ENCODE measurements around the gene EXOC3.
"Not testable (repeated sequence)": the region's sequence is repeated elsewhere in the genome, so short reads cannot be mapped to it uniquely, and the experiment has no call there.

EXOC3 gene

GRCh38 chr5:407051-407450 is 35.9 kb upstream of the EXOC3 start:
- Histone ChIP-seq H3K9me3 (ENCODE audit: control insufficient read depth in 2 of 2, low read length in 2 of 2) (no peaks in the 10 kb centered on the region), H3K27me3 (ENCODE audit: control insufficient read depth in 2 of 2, insufficient read depth in 2 of 2, low read length in 2 of 2) (peaks cover 0 to 2% of the 10 kb centered on the region in 2 donors), H3K4me3 (ENCODE audit: low read length in 2 of 2) (no peak overlapping the region), H3K27ac (ENCODE audit: low read depth in 2 of 2, low read length in 2 of 2) (no peak overlapping the region), H3K9ac (ENCODE audit: low read depth in 1 of 2, low read length in 2 of 2) (no peak overlapping the region), H3K36me3 (ENCODE audit: control insufficient read depth in 2 of 2, insufficient read depth in 2 of 2, low read length in 2 of 2) (no peaks in the 10 kb centered on the region), H3K4me1 (ENCODE audit: control insufficient read depth in 2 of 2, insufficient read depth in 2 of 2, low read length in 2 of 2) (no peaks in the 10 kb centered on the region)

GRCh38 chr5:407801-408268 is 35.1 kb upstream of the EXOC3 start:
- no peak overlapping the region for H3K4me3 ChIP-seq (ENCODE audit: low read length in 2 of 2)
- no peaks in the 10 kb centered on the region for H3K36me3 ChIP-seq (ENCODE audit: control insufficient read depth in 2 of 2, insufficient read depth in 2 of 2, low read length in 2 of 2)
- no peak overlapping the region for H3K9ac ChIP-seq (ENCODE audit: low read depth in 1 of 2, low read length in 2 of 2)
- H3K4me1 ChIP-seq (ENCODE audit: control insufficient read depth in 2 of 2, insufficient read depth in 2 of 2, low read length in 2 of 2), result no peaks in the 10 kb centered on the region
- no peak overlapping the region for H3K27ac ChIP-seq (ENCODE audit: low read depth in 2 of 2, low read length in 2 of 2)
- H3K9me3 ChIP-seq (ENCODE audit: control insufficient read depth in 2 of 2, low read length in 2 of 2), result no peaks in the 10 kb centered on the region
- peaks cover 0 to 2% of the 10 kb centered on the region in 2 donors for H3K27me3 ChIP-seq (ENCODE audit: control insufficient read depth in 2 of 2, insufficient read depth in 2 of 2, low read length in 2 of 2)

GRCh38 chr5:410911-411517 is 32.0 kb upstream of the EXOC3 start:
- H3K27ac ChIP-seq (ENCODE audit: low read depth in 2 of 2, low read length in 2 of 2), result no peak overlapping the region
- peaks cover 2 to 7% of the 10 kb centered on the region in 2 donors for H3K4me1 ChIP-seq (ENCODE audit: control insufficient read depth in 2 of 2, insufficient read depth in 2 of 2, low read length in 2 of 2)
- H3K4me3 ChIP-seq (ENCODE audit: low read length in 2 of 2), result no peak overlapping the region
- no peaks in the 10 kb centered on the region for H3K36me3 ChIP-seq (ENCODE audit: control insufficient read depth in 2 of 2, insufficient read depth in 2 of 2, low read length in 2 of 2)
- H3K9ac ChIP-seq (ENCODE audit: low read depth in 1 of 2, low read length in 2 of 2), result no peak overlapping the region
- peaks cover 0 to 2% of the 10 kb centered on the region in 2 donors for H3K27me3 ChIP-seq (ENCODE audit: control insufficient read depth in 2 of 2, insufficient read depth in 2 of 2, low read length in 2 of 2)
- no peaks in the 10 kb centered on the region for H3K9me3 ChIP-seq (ENCODE audit: control insufficient read depth in 2 of 2, low read length in 2 of 2)

- Histone ChIP-seq H3K9ac (ENCODE audit: low read depth in 1 of 2, low read length in 2 of 2) (no peak overlapping the region), H3K4me3 (ENCODE audit: low read length in 2 of 2) (no peak overlapping the region), H3K9me3 (ENCODE audit: control insufficient read depth in 2 of 2, low read length in 2 of 2) (no peaks in the 10 kb centered on the region), H3K36me3 (ENCODE audit: control insufficient read depth in 2 of 2, insufficient read depth in 2 of 2, low read length in 2 of 2) (no peaks in the 10 kb centered on the region), H3K27ac (ENCODE audit: low read depth in 2 of 2, low read length in 2 of 2) (no peak overlapping the region), H3K27me3 (ENCODE audit: control insufficient read depth in 2 of 2, insufficient read depth in 2 of 2, low read length in 2 of 2) (peaks cover 0 to 2% of the 10 kb centered on the region in 2 donors), H3K4me1 (ENCODE audit: control insufficient read depth in 2 of 2, insufficient read depth in 2 of 2, low read length in 2 of 2) (peaks cover 3 to 11% of the 10 kb centered on the region in 2 donors)
Observed at GRCh38 chr5:411728-412127, 31.2 kb upstream of the EXOC3 start.

- Histone ChIP-seq H3K4me3 (ENCODE audit: low read length in 2 of 2) (peak overlapping the region in 1 of 2 donors; percentile 42), H3K27ac (ENCODE audit: low read depth in 2 of 2, low read length in 2 of 2) (peak overlapping the region; percentile 63 to 92)
Observed at GRCh38 chr5:414991-415927, 27.7 kb upstream of the EXOC3 start.

GRCh38 chr5:415928-416635 is 26.9 kb upstream of the EXOC3 start:
- H3K9me3 ChIP-seq (ENCODE audit: control insufficient read depth in 2 of 2, low read length in 2 of 2), result no peaks in the 10 kb centered on the region
- peak overlapping the region in 1 of 2 donors; percentile 92 for H3K27ac ChIP-seq (ENCODE audit: low read depth in 2 of 2, low read length in 2 of 2)
- H3K4me3 ChIP-seq (ENCODE audit: low read length in 2 of 2), result no peak overlapping the region
- peak overlapping the region in 1 of 2 donors; percentile 24 for H3K9ac ChIP-seq (ENCODE audit: low read depth in 1 of 2, low read length in 2 of 2)
- peaks cover 3 to 11% of the 10 kb centered on the region in 2 donors for H3K4me1 ChIP-seq (ENCODE audit: control insufficient read depth in 2 of 2, insufficient read depth in 2 of 2, low read length in 2 of 2)
- no peaks in the 10 kb centered on the region for H3K36me3 ChIP-seq (ENCODE audit: control insufficient read depth in 2 of 2, insufficient read depth in 2 of 2, low read length in 2 of 2)
- H3K27me3 ChIP-seq (ENCODE audit: control insufficient read depth in 2 of 2, insufficient read depth in 2 of 2, low read length in 2 of 2), result peaks cover 0 to 2% of the 10 kb centered on the region in 2 donors

More at GRCh38 chr5:414991-415927, 27.7 kb upstream of the EXOC3 start:
- H3K36me3 ChIP-seq (ENCODE audit: control insufficient read depth in 2 of 2, insufficient read depth in 2 of 2, low read length in 2 of 2); H3K9me3 ChIP-seq (ENCODE audit: control insufficient read depth in 2 of 2, low read length in 2 of 2); H3K27me3 ChIP-seq (ENCODE audit: control insufficient read depth in 2 of 2, insufficient read depth in 2 of 2, low read length in 2 of 2): not testable (repeated sequence)
- H3K9ac ChIP-seq (ENCODE audit: low read depth in 1 of 2, low read length in 2 of 2), result peak overlapping the region in 1 of 2 donors; percentile 77
- H3K4me1 ChIP-seq (ENCODE audit: control insufficient read depth in 2 of 2, insufficient read depth in 2 of 2, low read length in 2 of 2), result peaks cover 3 to 11% of the 10 kb centered on the region in 2 donors

GRCh38 chr5:416636-416960 is 26.4 kb upstream of the EXOC3 start:
- Histone ChIP-seq H3K27ac (ENCODE audit: low read depth in 2 of 2, low read length in 2 of 2) (no peak overlapping the region), H3K9me3 (ENCODE audit: control insufficient read depth in 2 of 2, low read length in 2 of 2) (no peaks in the 10 kb centered on the region), H3K4me3 (ENCODE audit: low read length in 2 of 2) (no peak overlapping the region), H3K9ac (ENCODE audit: low read depth in 1 of 2, low read length in 2 of 2) (no peak overlapping the region), H3K27me3 (ENCODE audit: control insufficient read depth in 2 of 2, insufficient read depth in 2 of 2, low read length in 2 of 2) (no peaks in the 10 kb centered on the region), H3K36me3 (ENCODE audit: control insufficient read depth in 2 of 2, insufficient read depth in 2 of 2, low read length in 2 of 2) (no peaks in the 10 kb centered on the region), H3K4me1 (ENCODE audit: control insufficient read depth in 2 of 2, insufficient read depth in 2 of 2, low read length in 2 of 2) (peaks cover 3 to 11% of the 10 kb centered on the region in 2 donors)

GRCh38 chr5:417301-418161 is 25.4 kb upstream of the EXOC3 start:
- Histone ChIP-seq H3K27ac (ENCODE audit: low read depth in 2 of 2, low read length in 2 of 2) (no peak overlapping the region), H3K9ac (ENCODE audit: low read depth in 1 of 2, low read length in 2 of 2) (no peak overlapping the region)

More at GRCh38 chr5:417301-418161, 25.4 kb upstream of the EXOC3 start:
- Histone ChIP-seq H3K4me1 (ENCODE audit: control insufficient read depth in 2 of 2, insufficient read depth in 2 of 2, low read length in 2 of 2) (peaks cover 3 to 11% of the 10 kb centered on the region in 2 donors), H3K4me3 (ENCODE audit: low read length in 2 of 2) (no peak overlapping the region), H3K27me3 (ENCODE audit: control insufficient read depth in 2 of 2, insufficient read depth in 2 of 2, low read length in 2 of 2) (no peaks in the 10 kb centered on the region), H3K36me3 (ENCODE audit: control insufficient read depth in 2 of 2, insufficient read depth in 2 of 2, low read length in 2 of 2) (no peaks in the 10 kb centered on the region), H3K9me3 (ENCODE audit: control insufficient read depth in 2 of 2, low read length in 2 of 2) (no peaks in the 10 kb centered on the region)
